ENCODE data around the gene TEKT3. TPM values are rescaled to one million over a fixed set of nuclear protein-coding genes. Genes with fewer than 3 reads are reported as not detected.
A peak's percentile ranks its signal among the peaks of the same experiment; 100 is the strongest.

Gene TEKT3
- total and polyA plus RNA-seq, 7 donors, result 0.05 to 0.97 (median 0.38) TPM; not detected in 3

- no peak for TF ChIP-seq CTCF (IDR thresholded peaks at IDR 0.05)
- intact Hi-C loops (cut with DNase I), result no loop called here
- H3K9me3 ChIP-seq, result peaks cover 9% of the 10 kb centered on the region
- H3K27ac ChIP-seq, result peak overlapping the region; percentile 65
- peak; percentile 70 to 83 for DNase-seq
- 9 to 12% (median 9%) methylated on average over 9 of the region's 9 CpGs for WGBS, 3 donors
- peak overlapping the region; percentile 56 for H3K4me3 ChIP-seq
- no peaks in the 10 kb centered on the region for H3K27me3 ChIP-seq (ENCODE audit: insufficient read depth in 3 of 3, low read length in 2 of 3)
- peak; percentile 65 to 87 (median 84) for ATAC-seq
- H3K4me1 ChIP-seq, result peaks cover 6% of the 10 kb centered on the region
- H3K36me3 ChIP-seq (ENCODE audit: insufficient read depth in 1 of 2, low read depth in 1 of 2), result no peaks in the 10 kb centered on the region
Measured at GRCh38 chr17:15384142-15384787, 42.9 kb upstream of the TEKT3 start.

GRCh38 chr17:15382914-15383313 is 41.5 kb upstream of the TEKT3 start:
- H3K27me3 ChIP-seq (ENCODE audit: insufficient read depth in 3 of 3, low read length in 2 of 3), result no peaks in the 10 kb centered on the region
- H3K9me3 ChIP-seq, result peaks cover 7% of the 10 kb centered on the region
- no peak overlapping the region for H3K27ac ChIP-seq
- no peak for DNase-seq
- no peak for TF ChIP-seq CTCF (IDR thresholded peaks at IDR 0.05)
- WGBS, 3 donors, result 81 to 88% (median 88%) methylated on average over 1 of the region's 1 CpG
- no peak overlapping the region for H3K4me3 ChIP-seq
- no peaks in the 10 kb centered on the region for H3K36me3 ChIP-seq (ENCODE audit: insufficient read depth in 1 of 2, low read depth in 1 of 2)
- intact Hi-C loops (cut with DNase I), result no loop called here
- no peak for ATAC-seq
- H3K4me1 ChIP-seq, result peaks cover 6% of the 10 kb centered on the region

- no peak overlapping the region for H3K4me3 ChIP-seq
- ATAC-seq, result no peak
- no peak for DNase-seq
- H3K9me3 ChIP-seq, result no peaks in the 10 kb centered on the region
- H3K27me3 ChIP-seq (ENCODE audit: insufficient read depth in 3 of 3, low read length in 2 of 3), result no peaks in the 10 kb centered on the region
- intact Hi-C loops (cut with DNase I), result no loop called here
- WGBS, 3 donors, result 67 to 72% (median 69%) methylated on average over 2 of the region's 2 CpGs
- H3K36me3 ChIP-seq (ENCODE audit: insufficient read depth in 1 of 2, low read depth in 1 of 2), result no peaks in the 10 kb centered on the region
- no peak for TF ChIP-seq CTCF (IDR thresholded peaks at IDR 0.05)
- H3K4me1 ChIP-seq, result peaks cover 6% of the 10 kb centered on the region
- no peak overlapping the region for H3K27ac ChIP-seq
Measured at GRCh38 chr17:15381707-15382106, 40.3 kb upstream of the TEKT3 start.

GRCh38 chr17:15380446-15380845 is 39.0 kb upstream of the TEKT3 start:
- no peak for DNase-seq
- peaks cover 6% of the 10 kb centered on the region for H3K4me1 ChIP-seq
- no peak for ATAC-seq
- no peak for TF ChIP-seq CTCF (IDR thresholded peaks at IDR 0.05)
- intact Hi-C loops (cut with DNase I), result no loop called here
- H3K36me3 ChIP-seq (ENCODE audit: insufficient read depth in 1 of 2, low read depth in 1 of 2), result no peaks in the 10 kb centered on the region
- H3K27ac ChIP-seq, result no peak overlapping the region
- 81 to 91% (median 91%) methylated on average over 4 of the region's 4 CpGs for WGBS, 3 donors
- no peaks in the 10 kb centered on the region for H3K9me3 ChIP-seq
- no peaks in the 10 kb centered on the region for H3K27me3 ChIP-seq (ENCODE audit: insufficient read depth in 3 of 3, low read length in 2 of 3)
- H3K4me3 ChIP-seq, result no peak overlapping the region

GRCh38 chr17:15379659-15380058 is 38.3 kb upstream of the TEKT3 start:
- DNase-seq, result no peak
- no peak for TF ChIP-seq CTCF (IDR thresholded peaks at IDR 0.05)
- Histone ChIP-seq H3K27me3 (ENCODE audit: insufficient read depth in 3 of 3, low read length in 2 of 3) (no peaks in the 10 kb centered on the region), H3K9me3 (no peaks in the 10 kb centered on the region), H3K36me3 (ENCODE audit: insufficient read depth in 1 of 2, low read depth in 1 of 2) (no peaks in the 10 kb centered on the region), H3K4me3 (no peak overlapping the region), H3K4me1 (peaks cover 3% of the 10 kb centered on the region), H3K27ac (no peak overlapping the region)
- intact Hi-C loops (cut with DNase I), result no loop called here
- ATAC-seq, result no peak
- 88 to 96% (median 92%) methylated on average over 5 of the region's 5 CpGs for WGBS, 3 donors
